HL-60/S4 treated with retinoic acid at 250 ng/mL for 4 days and 3 days (cell line): ENCODE data around the gene JAKMIP1.

Experiments
- in situ Hi-C: fragments of 300-500 bp; cut with MboI; formaldehyde crosslinking; loops from 2 replicates; pipeline ENCODE4 v1.7.0; 2022; ENCODE audit warnings: low sequenced_read_pairs

Gene JAKMIP1

DNA sequence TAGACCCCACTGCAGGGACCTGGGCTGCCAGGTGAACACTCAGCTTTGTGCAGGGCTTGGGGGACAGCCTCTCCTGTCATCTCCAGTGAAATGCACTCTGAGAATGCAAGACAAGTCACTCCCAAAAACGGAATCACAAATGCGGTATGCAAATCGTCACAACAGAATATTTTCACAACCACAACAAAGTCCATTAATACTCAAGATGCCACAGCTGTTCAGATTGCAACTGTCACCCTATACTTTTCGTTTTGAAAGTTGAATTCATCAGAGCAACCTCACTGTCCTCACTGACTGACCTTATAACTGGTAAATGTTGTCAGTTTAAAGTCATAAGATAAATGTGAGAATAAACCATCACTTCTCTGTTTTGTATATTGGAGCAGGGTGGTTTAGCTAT is 16.6 kb downstream of the JAKMIP1 start:
- in situ Hi-C loops, result no loop called here

DNA sequence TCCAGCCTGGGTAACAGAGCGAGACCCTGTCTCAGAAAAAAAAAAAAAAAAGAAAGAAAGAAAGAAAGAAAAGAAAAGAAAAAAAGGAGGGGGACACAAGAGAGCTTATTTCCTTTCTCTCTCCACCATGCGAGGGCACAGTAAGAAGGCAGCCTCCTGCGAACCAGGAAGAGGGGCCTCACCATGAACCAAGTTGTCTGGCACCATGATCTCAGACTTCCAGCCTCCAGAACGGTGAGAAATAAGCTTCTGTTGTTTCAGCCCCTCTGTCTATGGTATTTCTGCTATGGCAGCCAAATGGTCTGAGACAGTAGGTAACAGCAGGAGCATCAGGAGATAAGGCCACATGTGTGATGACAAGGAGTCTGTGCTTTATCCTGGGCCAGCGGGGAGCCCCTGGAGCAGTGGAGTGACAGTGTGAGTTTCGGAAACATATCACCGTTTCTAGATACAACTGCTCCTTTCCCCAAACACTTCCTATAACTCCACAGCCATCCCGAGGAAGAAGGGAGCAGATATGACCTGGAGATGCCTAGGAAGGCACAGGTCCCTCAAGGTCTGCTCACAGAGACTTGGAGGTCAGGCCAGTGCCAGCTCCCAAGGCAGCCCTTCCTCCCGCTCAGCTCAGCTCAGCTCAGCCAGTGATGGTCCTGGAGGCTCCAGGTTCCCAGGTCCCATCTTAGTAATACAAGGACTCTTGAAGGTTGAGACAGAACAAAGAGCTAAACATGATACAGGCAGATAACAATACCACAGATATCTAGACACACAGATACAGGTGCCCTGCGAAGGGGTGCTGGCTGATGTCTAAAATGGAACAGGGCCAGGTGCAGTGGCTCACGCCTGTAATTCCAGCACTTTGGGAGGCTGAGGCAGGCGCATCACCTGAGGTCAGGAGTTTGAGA is 17.7 kb downstream of the JAKMIP1 start:
- in situ Hi-C loops, result no loop called here

DNA sequence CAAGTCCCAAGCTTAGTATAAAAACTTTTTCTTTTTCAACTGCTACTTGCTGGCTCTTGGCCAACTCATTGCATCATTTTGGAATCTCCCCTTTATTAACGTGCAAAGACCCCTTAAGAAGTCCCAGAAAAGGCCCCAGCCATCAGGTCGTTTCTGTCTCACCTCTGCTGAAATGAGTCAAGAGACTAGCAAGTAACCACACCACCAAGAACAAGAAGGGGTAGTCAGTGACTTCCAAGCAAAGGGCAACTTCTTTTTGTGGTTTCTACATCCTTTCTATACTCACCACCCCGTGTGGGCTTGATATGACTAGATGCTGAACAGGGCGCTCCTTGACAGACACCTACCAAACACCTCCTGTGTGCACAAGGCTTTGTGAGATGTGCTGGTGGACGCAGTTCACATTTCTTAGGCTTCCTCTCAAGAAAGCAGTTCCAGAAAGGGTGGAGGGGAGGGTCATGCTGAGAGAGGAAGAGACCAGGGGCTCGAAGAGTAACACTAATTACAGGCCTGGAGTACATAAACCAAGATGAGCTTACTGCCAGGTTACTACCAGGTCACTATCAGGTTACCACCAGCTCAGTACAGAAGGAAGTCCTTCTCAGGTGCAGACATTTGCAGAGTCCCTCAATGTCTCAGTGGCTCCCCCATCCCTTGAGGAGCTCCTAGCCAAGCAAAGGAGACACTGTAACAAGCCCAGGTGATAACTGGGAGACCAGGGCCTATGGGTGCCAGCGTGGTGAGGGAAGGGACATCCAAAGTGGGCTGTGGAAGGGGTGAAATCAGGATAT is 19.3 kb downstream of the JAKMIP1 start:
- in situ Hi-C loops, result no loop called here

DNA sequence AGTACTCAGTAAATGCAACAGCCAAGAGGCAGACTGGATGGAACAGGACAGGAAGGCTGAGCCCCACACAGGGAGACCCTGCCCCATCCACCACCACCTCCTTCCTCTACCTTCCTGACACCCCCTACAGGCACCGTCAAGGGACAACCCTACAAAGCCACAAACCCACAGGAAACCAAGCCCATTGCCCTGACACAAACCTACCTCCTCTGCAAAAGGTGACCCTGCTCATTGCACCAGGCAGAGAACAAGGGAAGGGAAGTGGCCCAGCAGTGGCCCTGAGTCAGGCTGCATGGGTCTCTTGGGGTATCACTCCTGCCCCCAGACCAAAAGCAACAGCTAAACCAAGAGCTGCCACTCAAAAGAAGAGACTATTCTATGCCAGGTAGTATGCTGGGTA is 21.0 kb downstream of the JAKMIP1 start:
- in situ Hi-C loops, result no loop called here

DNA sequence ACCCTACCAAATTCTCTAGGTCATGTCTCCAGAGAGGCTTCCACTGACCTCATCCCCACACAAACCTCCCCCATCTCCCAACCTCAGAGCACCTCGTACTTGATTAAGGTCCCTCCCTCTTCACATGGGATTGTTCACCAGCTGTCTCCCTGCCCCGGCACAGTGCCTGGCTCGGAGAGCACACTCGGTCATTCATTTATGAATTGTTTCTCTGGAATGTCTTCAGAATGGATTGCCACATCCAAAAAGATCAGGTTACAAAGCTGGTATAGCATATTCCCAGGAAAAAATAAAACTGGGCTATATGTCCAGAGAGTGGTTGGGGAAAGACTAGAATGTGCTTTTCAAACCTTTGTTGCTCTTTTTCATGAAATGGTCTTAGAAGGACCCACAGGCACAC is 21.6 kb downstream of the JAKMIP1 start:
- in situ Hi-C loops, result no loop called here

DNA sequence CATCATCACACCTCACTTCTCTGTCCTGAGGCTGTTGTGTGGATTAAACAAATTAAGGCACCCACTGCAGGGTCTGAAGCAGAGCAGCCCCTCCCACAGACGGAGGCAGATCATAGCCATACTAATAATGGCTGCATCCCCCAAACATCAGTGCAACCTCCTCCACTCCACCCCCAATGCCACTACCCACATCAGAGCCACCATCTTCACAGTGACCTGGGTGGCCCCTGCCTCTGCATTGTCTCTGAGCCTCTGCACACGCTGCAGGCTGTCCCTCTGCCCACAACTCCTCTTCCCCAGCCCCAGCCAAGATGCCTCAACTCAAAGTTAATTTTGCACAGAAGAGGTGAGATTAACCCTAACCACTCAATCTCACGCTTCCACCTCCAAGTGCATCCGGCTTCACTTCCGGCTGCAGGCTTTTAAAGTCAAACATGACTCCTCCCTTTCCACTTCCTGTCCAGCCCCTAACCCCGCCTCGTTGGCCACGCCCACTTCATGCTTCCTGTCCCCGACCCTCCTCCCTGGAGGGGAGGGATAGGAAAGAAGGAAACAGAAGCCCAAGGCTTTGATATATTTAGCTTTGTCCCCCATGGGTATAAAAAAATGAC is 22.7 kb downstream of the JAKMIP1 start:
- in situ Hi-C loops, result no loop called here

DNA sequence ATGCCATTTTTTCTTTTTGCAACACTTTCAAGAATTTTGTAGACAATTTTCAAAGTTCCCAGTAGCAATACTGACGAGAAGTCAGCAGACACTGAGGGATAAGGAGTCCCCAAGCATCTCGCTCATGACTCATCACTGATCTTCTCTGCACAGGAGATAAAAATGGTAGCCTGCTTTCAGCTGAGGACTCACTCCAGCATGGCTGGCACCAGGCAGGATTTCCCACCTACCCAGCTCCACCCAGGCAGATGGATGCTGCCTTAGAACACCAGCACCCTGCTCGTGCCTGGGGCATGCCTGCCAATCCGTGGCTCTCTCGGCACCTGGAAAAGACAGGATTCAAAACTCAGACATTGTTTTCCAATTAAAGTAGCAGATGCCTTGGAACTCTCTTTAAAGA is 24.9 kb downstream of the JAKMIP1 start:
- in situ Hi-C loops, result no loop called here

DNA sequence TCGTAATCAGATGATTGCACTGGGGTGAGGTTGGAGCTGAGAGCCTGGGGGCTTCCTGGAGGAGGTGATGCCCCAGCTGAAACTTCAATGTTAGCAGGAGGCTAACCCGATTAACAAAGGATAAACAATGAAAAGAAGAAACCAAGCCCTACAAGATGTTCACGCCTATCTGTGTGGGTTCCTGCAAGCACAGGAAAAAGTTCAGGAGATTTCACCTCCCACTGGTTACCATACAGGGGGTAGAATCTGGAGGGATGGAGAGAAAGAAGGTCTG is 27.5 kb downstream of the JAKMIP1 start:
- in situ Hi-C loops, result no loop called here

DNA sequence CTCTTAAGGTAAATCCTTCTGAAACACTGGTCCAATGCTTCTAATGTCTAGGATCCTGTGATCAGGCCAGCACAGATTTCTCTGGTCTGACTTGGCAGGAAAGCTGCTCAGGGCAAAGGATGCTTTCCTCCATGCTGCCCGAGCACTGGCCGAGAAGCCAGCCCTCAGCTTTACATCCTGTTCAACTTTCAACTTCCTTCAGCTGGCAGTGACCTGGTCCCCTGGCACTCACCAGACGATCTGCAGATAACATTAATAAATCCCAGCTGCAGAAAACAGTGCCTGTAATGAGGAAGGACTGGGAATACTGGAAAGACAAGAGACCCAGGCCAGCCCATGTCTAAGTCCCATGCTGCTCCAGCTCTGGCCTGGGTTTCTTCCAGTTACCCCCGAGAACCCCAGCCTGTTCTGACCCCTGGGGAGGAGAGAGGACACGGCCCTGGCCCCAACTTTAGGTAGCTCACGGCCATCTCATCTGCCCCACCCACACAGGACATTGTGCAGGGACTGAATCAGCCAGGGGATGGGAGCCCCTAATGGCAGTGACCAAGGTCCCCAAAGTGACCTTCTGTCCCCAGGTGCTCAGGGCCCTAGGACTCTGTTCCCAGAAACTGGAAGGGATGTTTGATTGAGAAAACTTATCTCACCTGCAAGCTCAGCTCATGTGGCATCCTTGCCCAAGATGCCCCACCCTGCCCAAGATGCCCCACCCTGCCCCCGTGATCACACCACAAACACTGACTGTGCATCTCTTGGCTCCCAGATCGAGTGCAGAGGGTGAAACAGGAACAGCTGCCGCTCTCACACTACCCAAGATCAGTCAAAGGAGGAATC is 28.0 kb downstream of the JAKMIP1 start:
- in situ Hi-C loops, result no loop called here

DNA sequence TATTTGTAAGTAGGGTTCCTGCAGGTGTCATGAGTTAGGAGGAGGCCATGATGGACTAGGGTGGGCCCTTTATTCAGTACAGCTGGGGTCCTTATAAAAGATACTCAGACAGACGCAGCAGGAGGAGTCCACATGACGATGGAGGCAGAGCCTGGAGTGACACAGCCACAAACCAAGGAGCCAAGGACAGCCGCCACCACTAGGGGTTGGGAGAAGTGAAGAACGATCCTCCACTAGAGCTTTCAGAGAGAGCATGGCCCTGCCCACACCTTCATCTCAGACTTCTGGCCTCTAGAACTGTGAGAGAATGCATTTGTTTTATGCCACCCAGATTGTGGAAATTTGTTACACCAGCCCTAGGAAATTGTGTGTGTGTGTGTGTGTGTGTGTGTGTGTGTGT is 31.1 kb downstream of the JAKMIP1 start:
- in situ Hi-C loops, result no loop called here

DNA sequence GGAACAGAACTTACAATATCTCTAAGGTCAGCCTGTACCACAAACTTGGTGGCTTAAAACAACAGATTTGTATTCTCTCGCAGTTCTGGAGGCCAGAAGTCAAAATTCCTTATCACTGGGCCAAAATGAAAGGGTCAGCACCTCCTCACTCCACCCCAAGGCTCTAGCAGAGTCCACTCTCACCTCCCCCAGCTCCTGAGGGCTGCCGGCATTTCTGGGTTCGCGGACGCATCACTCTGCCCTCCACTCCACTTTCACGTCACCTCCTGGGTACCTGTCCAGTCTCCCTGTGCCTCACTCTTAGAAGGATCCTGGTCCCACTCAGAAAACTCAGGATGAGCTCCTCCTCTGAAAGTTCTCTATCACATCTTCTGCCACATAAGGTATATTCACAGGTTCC is 34.6 kb downstream of the JAKMIP1 start:
- in situ Hi-C loops, result no loop called here

DNA sequence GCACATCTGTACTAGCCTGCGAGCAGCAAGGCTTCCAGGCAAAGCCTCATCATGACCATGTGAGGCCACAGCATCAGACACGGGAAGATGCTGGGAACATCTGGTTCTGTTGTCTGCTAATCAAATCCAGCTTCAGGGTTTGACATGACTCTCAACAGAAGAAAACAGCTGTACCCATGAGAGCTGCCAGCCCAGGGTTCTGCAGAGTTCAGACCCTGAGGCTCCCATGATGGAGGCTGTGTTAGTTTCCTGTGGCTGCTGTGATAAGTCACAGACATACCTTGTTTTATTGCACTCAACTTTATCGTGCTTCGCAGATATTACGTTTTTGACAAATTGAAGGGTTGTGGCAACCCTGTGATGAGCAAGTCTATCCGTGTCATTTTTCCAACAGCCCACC is 37.5 kb downstream of the JAKMIP1 start:
- in situ Hi-C loops, result no loop called here

DNA sequence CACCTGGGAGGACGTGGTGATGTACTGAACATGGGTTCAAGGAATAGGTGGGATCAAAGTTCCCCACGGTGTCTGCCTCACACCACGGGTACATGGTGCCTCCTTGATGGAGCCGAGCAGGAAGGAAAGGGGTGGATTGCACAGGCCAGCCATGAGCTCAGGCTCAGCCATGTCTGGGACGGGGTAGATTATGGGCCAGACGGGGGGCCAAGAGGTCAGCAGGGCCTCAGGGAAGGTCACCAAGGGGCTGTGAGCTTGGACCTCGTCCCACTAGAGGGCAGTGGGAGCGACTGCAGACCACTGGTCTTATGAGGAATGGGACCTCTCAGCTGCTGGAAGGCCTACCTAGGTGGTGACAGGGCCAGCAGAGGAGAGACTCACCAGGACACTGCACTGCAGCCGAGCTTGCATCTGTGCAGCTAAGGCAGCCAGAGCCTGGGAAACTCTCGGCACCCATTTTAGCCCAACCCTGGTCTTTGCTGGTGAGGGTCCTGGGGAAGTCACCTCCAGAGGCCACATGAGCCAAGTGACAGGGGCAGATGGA is 38.4 kb downstream of the JAKMIP1 start:
- in situ Hi-C loops, result no loop called here

DNA sequence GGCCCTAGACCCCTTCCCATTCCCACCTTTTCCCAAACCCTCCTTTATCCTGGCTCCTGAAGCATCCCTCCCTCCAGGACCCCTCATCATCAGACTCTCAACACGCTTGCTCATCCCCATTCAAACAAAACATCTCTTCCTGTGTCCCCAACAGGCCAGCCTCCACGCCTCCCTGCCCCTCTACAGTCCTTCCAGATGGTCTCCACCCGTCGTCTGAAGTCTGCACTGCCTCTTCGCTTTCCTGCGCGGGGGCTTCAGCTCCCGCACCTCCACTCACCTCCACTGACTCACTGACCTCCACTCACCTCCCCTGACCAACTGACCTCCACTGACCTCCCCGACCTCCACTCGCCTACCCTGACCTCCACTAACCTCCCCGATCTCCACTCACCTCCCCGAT is 39.8 kb downstream of the JAKMIP1 start:
- in situ Hi-C loops, result no loop called here

DNA sequence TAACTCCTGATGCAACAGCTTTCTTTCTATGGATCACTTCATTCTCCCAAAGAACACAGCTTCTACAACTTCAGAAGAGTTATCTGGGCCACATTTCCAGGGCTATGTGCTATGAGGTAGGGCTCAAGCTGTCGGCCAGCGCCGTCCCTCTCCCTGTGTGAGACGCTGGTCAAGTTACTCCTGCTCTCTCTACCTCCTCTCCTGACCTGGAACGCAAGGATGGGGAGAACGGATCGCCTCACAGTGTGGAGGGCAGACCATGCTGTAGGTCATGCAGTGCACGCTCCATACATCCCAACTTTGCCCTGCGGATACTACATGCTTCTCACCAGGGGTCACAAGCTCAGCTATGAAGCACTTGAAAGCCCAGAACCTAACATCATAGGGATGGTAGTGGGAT is 42.4 kb downstream of the JAKMIP1 start:
- in situ Hi-C loops, result no loop called here

DNA sequence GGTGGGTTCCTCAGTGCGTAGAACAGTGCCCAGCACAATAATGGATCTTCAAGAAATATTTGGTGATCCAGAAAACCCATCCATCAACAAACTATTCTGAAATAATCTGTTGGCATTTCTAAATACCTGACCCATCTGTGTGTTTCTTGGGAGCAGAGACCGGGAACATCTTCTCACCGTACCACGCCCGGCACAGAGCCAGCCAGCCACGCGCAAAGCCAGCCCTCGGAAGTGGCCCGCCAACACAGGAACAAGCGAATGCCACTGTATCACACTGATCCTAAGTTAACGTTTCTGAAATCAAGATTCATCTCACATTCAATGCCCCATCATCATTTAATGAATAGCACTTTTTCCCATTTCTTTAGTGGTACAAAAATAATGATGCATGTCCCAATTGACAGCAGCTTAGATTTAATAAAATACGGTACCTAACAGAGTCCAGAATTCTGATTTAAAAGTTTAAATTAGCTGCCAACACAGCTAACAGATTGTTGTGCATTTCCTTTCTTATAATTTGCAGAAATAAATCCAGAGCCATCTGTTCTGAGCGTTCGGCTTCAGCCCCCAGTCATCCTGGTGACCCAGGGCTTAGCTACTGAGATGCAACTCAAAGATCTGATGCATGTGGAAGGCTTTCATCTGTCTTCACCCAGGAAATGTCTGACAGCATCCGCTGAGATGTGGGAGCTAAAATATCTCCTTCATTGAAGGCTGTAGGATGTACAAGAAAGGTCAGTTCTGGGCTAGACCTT is 44.2 kb downstream of the JAKMIP1 start:
- in situ Hi-C loops, result no loop called here

DNA sequence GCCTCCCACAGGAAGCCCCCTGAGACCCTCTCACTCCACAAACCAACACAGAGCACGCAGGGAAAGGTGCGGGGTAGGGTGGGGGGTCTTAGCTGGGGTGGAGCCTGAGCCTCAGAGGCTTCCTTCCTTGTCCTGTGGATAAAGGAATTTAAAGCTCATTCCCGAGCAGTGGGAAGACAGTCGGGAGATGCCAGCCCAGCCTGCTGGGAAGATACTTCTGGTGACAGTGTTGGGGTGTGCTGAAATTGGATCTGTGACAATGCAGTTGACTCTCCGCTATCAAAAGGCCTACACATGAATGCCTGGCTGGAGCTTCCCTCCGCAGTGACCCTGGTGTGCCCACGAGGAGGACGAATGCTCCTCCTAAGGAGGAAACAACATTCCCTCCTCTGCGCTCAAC is 45.5 kb downstream of the JAKMIP1 start:
- in situ Hi-C loops, result no loop called here

DNA sequence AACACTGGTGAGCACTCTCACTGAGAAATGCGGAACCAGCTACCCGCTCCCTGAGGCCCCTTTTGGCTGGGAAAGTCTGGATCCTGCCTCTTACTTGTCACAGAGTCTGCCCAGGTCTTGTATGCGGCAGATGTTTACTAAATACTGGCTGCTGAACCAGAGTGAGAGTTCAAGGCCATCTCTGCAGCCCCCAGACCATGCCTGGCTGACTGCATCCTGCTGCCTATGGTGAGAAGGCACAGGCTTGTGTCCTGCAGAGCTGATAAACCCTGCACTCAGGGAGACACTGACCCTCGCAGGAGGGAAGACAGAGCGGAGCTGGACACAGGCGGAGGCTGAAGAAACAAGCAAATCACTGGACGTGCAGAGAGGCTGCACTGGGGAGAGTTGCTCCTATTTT is 46.5 kb downstream of the JAKMIP1 start:
- in situ Hi-C loops, result no loop called here

DNA sequence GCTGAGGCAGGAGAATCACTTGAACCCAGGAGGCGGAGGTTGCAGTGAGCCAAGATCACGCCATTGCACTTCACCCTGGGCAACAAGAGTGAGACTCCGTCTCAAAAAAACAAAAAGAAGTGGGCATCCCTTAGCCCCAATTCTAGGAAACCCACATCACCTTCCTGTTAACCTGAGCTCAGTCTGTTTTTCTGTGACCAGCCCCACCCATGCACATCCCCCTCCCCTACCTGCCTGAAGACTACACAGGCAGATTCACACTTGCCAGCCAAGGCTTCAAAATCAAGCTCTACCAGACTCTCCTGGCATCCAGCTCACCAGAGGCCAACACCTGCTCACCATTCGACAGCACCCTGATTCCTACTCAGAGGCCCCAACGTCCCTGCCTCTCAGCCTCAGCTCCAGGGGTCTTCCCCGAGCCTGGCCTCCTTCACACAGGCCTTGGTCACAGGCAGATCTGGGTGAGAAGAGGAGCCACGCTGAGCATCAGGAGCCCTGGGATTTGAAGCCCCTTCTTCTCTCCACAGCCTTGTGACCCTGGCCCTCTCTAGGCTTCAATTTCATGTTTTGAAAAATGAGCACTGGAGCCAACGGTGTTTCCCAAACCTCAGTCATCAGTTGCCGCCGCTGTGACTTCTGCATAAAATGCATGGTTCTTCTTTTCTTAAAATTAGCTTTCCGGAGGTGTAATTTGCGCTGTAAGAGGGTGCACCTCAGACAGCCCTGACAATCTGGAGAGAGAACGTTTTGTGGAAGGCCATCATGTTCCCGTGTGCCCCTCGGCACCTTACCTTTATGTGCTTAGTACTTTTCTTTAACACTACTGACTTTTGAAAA is 47.3 kb downstream of the JAKMIP1 start:
- in situ Hi-C loops, result no loop called here
